ENCODE data around the gene SLC12A6. TPM values are rescaled to one million over a fixed set of nuclear protein-coding genes. Genes with fewer than 3 reads are reported as not detected.
"Not testable (repeated sequence)": the region's sequence is repeated elsewhere in the genome, so short reads cannot be mapped to it uniquely, and the experiment has no call there.

SLC12A6 gene
- polyA plus RNA-seq, 3 donors = 19.6 to 21.7 (median 19.9) TPM

- DNase-seq (ENCODE audit: low read depth in 3 of 3, low spot score in 2 of 3) = no peak
Observed at GRCh38 chr15:34213690-34214089, 123.9 kb downstream of the SLC12A6 start.

GRCh38 chr15:34209421-34210282 lies 127.9 kb downstream of the SLC12A6 start, which contains the start of gene KATNBL1:
KATNBL1 (minus strand) TSS chr15:34210096; CDS start chr15:34163676, 46,420 bp downstream.
- DNase-seq (ENCODE audit: low read depth in 3 of 3, low spot score in 2 of 3) = peak; percentile 86 to 94 (median 93)

GRCh38 chr15:34206011-34206410 lies 131.6 kb downstream of the SLC12A6 start:
- DNase-seq (ENCODE audit: low read depth in 3 of 3, low spot score in 2 of 3) = no peak

GRCh38 chr15:34203936-34204335 lies 133.6 kb downstream of the SLC12A6 start:
- DNase-seq (ENCODE audit: low read depth in 3 of 3, low spot score in 2 of 3) = no peak

- DNase-seq (ENCODE audit: low read depth in 3 of 3, low spot score in 2 of 3) = no peak
Observed at GRCh38 chr15:34203305-34203704, 134.3 kb downstream of the SLC12A6 start.

- not testable (repeated sequence) for DNase-seq (ENCODE audit: low read depth in 3 of 3, low spot score in 2 of 3)
Observed at GRCh38 chr15:34193272-34193671, 144.3 kb downstream of the SLC12A6 start.

- no peak for DNase-seq (ENCODE audit: low read depth in 3 of 3, low spot score in 2 of 3)
Observed at GRCh38 chr15:34188711-34189110, 148.9 kb downstream of the SLC12A6 start.

- DNase-seq (ENCODE audit: low read depth in 3 of 3, low spot score in 2 of 3) = no peak
Observed at GRCh38 chr15:34185666-34186065, 151.9 kb downstream of the SLC12A6 start.

GRCh38 chr15:34182942-34183341 lies 154.6 kb downstream of the SLC12A6 start:
- DNase-seq (ENCODE audit: low read depth in 3 of 3, low spot score in 2 of 3) = no peak

Other genes starting within 250 kb of the SLC12A6 start
- gene EMC7, start 235.9 kb downstream of the SLC12A6 start, polyA plus RNA-seq (ENCODE audit: insufficient read length in 3 of 3) = 100 to 1,000 TPM in 1 of 3 donors, 10 to 100 TPM in 2; 98.2 to 105 (median 99.1) TPM
- gene PGBD4, start 235.7 kb downstream of the SLC12A6 start, polyA plus RNA-seq (ENCODE audit: insufficient read length in 3 of 3) = 1 to 10 TPM; 2.0 to 2.3 (median 2.0) TPM
- gene KATNBL1, start 127.7 kb downstream of the SLC12A6 start, polyA plus RNA-seq (ENCODE audit: insufficient read length in 3 of 3) = 10 to 100 TPM; 46.1 to 51.0 (median 46.2) TPM
- 100 to 1,000 TPM; 122 to 128 (median 125) TPM for gene EMC4, start 112.8 kb downstream of the SLC12A6 start, polyA plus RNA-seq (ENCODE audit: insufficient read length in 3 of 3)
- 100 to 1,000 TPM; 133 to 152 (median 149) TPM for gene NOP10, start 5.4 kb upstream of the SLC12A6 start, polyA plus RNA-seq (ENCODE audit: insufficient read length in 3 of 3)
- gene NUTM1, start 5.5 kb upstream of the SLC12A6 start, polyA plus RNA-seq (ENCODE audit: insufficient read length in 3 of 3) = not detected
- gene LPCAT4, start 29.4 kb upstream of the SLC12A6 start, polyA plus RNA-seq (ENCODE audit: insufficient read length in 3 of 3) = 10 to 100 TPM; 30.2 to 33.3 (median 31.0) TPM
- gene GOLGA8A, start 100.0 kb upstream of the SLC12A6 start, polyA plus RNA-seq (ENCODE audit: insufficient read length in 3 of 3) = 10 to 100 TPM; 36.0 to 52.2 (median 49.1) TPM
- gene GOLGA8B, start 245.9 kb upstream of the SLC12A6 start, polyA plus RNA-seq (ENCODE audit: insufficient read length in 3 of 3) = 10 to 100 TPM; 59.4 to 80.1 (median 60.2) TPM

Measured in right renal cortex interstitium (tissue), 3 donors.